H1 (cell line): Measurements from ENCODE around the gene ADAMTS4. TPM values are rescaled to one million over a fixed set of nuclear protein-coding genes. Genes with fewer than 3 reads are reported as not detected.

Source experiments
- CTCF ChIA-PET: fragments of 300-600 bp; sonication (Branson Sonifier 250); formaldehyde crosslinking; loops from one replicate; lab custom pipeline; 2021; ENCODE audit not compliant: partially characterized antibody; lab: Charles Lee
- POLR2A ChIA-PET: fragments of 300-600 bp; sonication (Branson Sonifier 250); formaldehyde crosslinking; loops from one replicate; lab custom pipeline; 2021; ENCODE audit warnings: inconsistent platforms; ENCODE audit not compliant: partially characterized antibody; lab: Charles Lee
- DNase-seq, 2 experiments: peaks; one replicate each; pipeline versions ENCODE4 v3.0.0 to v3.0.0-alpha.2; 2010 to 2022; ENCODE audit warnings: low spot score in 2 of 2, low read depth in 1 of 2, mixed read lengths in 1 of 2
- FAIRE-seq: peaks from 2 replicates; lab custom pipeline; 2011; peaks lifted over from hg19 to GRCh38; lab: Jason Lieb, UNC
- H2AFZ ChIP-seq: 2 replicates; pipeline ENCODE4 v1.8.1; 2012; ENCODE audit warnings: low read length, inconsistent platforms
- H2AK5ac ChIP-seq: 2 replicates; pipeline ENCODE4 v1.6.1; 2013; ENCODE audit warnings: low read depth, low read length
- H2BK120ac ChIP-seq: replicated peaks from 2 replicates; pipeline ENCODE3; 2013; ENCODE audit warnings: low read depth, low read length, inconsistent platforms
- H2BK12ac ChIP-seq: 2 replicates; pipeline ENCODE4 v1.6.1; 2013; ENCODE audit warnings: low read depth, low read length
- H2BK15ac ChIP-seq: 2 replicates; pipeline ENCODE4 v1.6.1; 2013; ENCODE audit warnings: low read length
- H2BK20ac ChIP-seq: 2 replicates; pipeline ENCODE4 v1.6.1; 2013; ENCODE audit warnings: low read length
- H2BK5ac ChIP-seq: 2 replicates; pipeline ENCODE4 v1.6.1; 2013; ENCODE audit warnings: low read depth, low read length
- H3K14ac ChIP-seq: 2 replicates; pipeline ENCODE4 v1.6.1; 2013; ENCODE audit warnings: inconsistent platforms; ENCODE audit not compliant: insufficient read length
- H3K18ac ChIP-seq: 2 replicates; pipeline ENCODE4 v1.6.1; 2013; ENCODE audit warnings: low read length; ENCODE audit errors: extremely low read depth
- H3K23ac ChIP-seq: 2 replicates; pipeline ENCODE4 v1.6.1; 2013; ENCODE audit warnings: inconsistent platforms; ENCODE audit not compliant: insufficient read length
- H3K23me2 ChIP-seq: 2 replicates; pipeline ENCODE4 v1.6.1; 2013; ENCODE audit warnings: low read depth, low read length
- H3K27ac ChIP-seq: 2 replicates; pipeline ENCODE4 v1.6.1; 2011; ENCODE audit warnings: low read depth, low read length, inconsistent platforms
- H3K27me3 ChIP-seq, 4 experiments: replicated peaks in 1 of 4; 1 replicate in 1 of 4; 2 replicates in 3 of 4; pipeline versions ENCODE4 v1.6.1 to v1.8.1; 2011 to 2013; ENCODE audit warnings: low read length in 3 of 4, mild to moderate bottlenecking in 3 of 4, inconsistent platforms in 2 of 4, mixed read lengths in 2 of 4, moderate library complexity in 1 of 4; ENCODE audit not compliant: control insufficient read depth in 3 of 4, insufficient read depth in 3 of 4; ENCODE audit errors: extremely low read depth in 1 of 4
- H3K36me3 ChIP-seq, 4 experiments: 2 replicates each; pipeline versions ENCODE4 v1.6.1 to v1.8.1; 2011 to 2013; ENCODE audit warnings: mild to moderate bottlenecking in 4 of 4, low read length in 3 of 4, moderate library complexity in 2 of 4, control low read depth in 1 of 4, inconsistent platforms in 1 of 4; ENCODE audit not compliant: insufficient read depth in 4 of 4, control insufficient read depth in 2 of 4
- H3K4ac ChIP-seq: replicated peaks from 2 replicates; pipeline ENCODE3; 2013; ENCODE audit warnings: low read length, low read depth, mixed read lengths, inconsistent platforms; ENCODE audit not compliant: insufficient read length
- H3K4me1 ChIP-seq, 4 experiments: replicated peaks in 1 of 4; 1 replicate in 1 of 4; 2 replicates in 3 of 4; pipeline versions ENCODE4 v1.6.1 to v1.8.1; 2011 to 2013; ENCODE audit warnings: low read length in 3 of 4, inconsistent platforms in 2 of 4, mixed read lengths in 1 of 4; ENCODE audit not compliant: insufficient read depth in 4 of 4, control insufficient read depth in 3 of 4
- H3K4me2 ChIP-seq, 2 experiments: 2 replicates each; pipeline versions ENCODE4 v1.6.1 to v1.8.1; 2011 to 2013; ENCODE audit warnings: low read depth in 2 of 2, low read length in 2 of 2, control low read depth in 1 of 2, inconsistent platforms in 1 of 2, mild to moderate bottlenecking in 1 of 2; ENCODE audit not compliant: insufficient read depth in 1 of 2
- H3K4me3 ChIP-seq, 4 experiments: fragments of 200-600, 300-600 bp in 1 of 4; sonication (generic), shearing (Covaris generic), sonication (Bioruptor Twin) in 1 of 4; 2 replicates each; pipeline versions ENCODE4 v1.5.1 to v1.8.1; 2011 to 2016; ENCODE audit warnings: low read length in 4 of 4, low read depth in 3 of 4, control low read depth in 2 of 4, inconsistent platforms in 2 of 4, mild to moderate bottlenecking in 2 of 4, mixed read lengths in 1 of 4, moderate library complexity in 1 of 4; ENCODE audit not compliant: insufficient read depth in 2 of 4; ENCODE audit errors: extremely low read depth in 1 of 4
- H3K56ac ChIP-seq: replicated peaks from 2 replicates; pipeline ENCODE3; 2013; ENCODE audit warnings: low read depth, mild to moderate bottlenecking, mixed read lengths, low read length, inconsistent platforms; ENCODE audit not compliant: insufficient read length
- H3K79me1 ChIP-seq: 2 replicates; pipeline ENCODE4 v1.6.1; 2013; ENCODE audit warnings: low read depth, low read length, control low read depth
- H3K79me2 ChIP-seq, 2 experiments: 2 replicates each; pipeline versions ENCODE4 v1.6.1 to v1.8.1; 2012 to 2013; ENCODE audit warnings: low read length in 2 of 2, mild to moderate bottlenecking in 2 of 2, inconsistent platforms in 1 of 2; ENCODE audit not compliant: insufficient read depth in 2 of 2, control insufficient read depth in 1 of 2
- H3K9ac ChIP-seq, 4 experiments: replicated peaks in 1 of 4; 1 replicate in 1 of 4; 2 replicates in 3 of 4; pipeline versions ENCODE4 v1.6.1 to v1.8.1; 2011 to 2013; ENCODE audit warnings: low read depth in 3 of 4, low read length in 3 of 4, control low read depth in 2 of 4, mild to moderate bottlenecking in 2 of 4, moderate library complexity in 2 of 4, inconsistent platforms in 1 of 4; ENCODE audit errors: extremely low read depth in 1 of 4
- H3K9me3 ChIP-seq, 2 experiments: 2 replicates each; pipeline versions ENCODE4 v1.6.1 to v1.8.1; 2012 to 2013; ENCODE audit warnings: mild to moderate bottlenecking in 2 of 2, moderate library complexity in 2 of 2, control low read depth in 1 of 2, inconsistent platforms in 1 of 2, low read depth in 1 of 2, low read length in 1 of 2, mixed read lengths in 1 of 2; ENCODE audit not compliant: insufficient read depth in 2 of 2
- H4K20me1 ChIP-seq, 2 experiments: replicated peaks in 1 of 2; 2 replicates each; pipeline versions ENCODE3 to v1.8.1; 2011 to 2013; ENCODE audit warnings: inconsistent platforms in 2 of 2, low read length in 2 of 2, mild to moderate bottlenecking in 1 of 2; ENCODE audit not compliant: insufficient read depth in 2 of 2, control insufficient read depth in 1 of 2
- H4K5ac ChIP-seq: 2 replicates; pipeline ENCODE4 v1.6.1; 2013; ENCODE audit warnings: low read length, low read depth, mixed read lengths, inconsistent platforms; ENCODE audit not compliant: insufficient read length
- H4K8ac ChIP-seq: 2 replicates; pipeline ENCODE4 v1.8.0; 2013; ENCODE audit warnings: mild to moderate bottlenecking, moderate library complexity, low read length, inconsistent platforms; ENCODE audit not compliant: insufficient read depth; ENCODE audit errors: extremely low read depth
- H4K91ac ChIP-seq: replicated peaks from 2 replicates; pipeline ENCODE3; 2013; ENCODE audit warnings: low read length, mixed read lengths, inconsistent platforms; ENCODE audit not compliant: insufficient read length
- ASH2L ChIP-seq: fragments of 200-600, 300-600 bp; sonication (generic); IDR thresholded peaks from one replicate; pipeline ENCODE4 v1.7.1; 2017; ENCODE audit warnings: low read length
- EP300 ChIP-seq, 2 experiments: IDR thresholded peaks; 1 replicate in 1 of 2; 2 replicates in 1 of 2; pipeline ENCODE4 v1.6.1; 2011 to 2012; ENCODE audit warnings: low read depth in 2 of 2, low read length in 2 of 2, mild to moderate bottlenecking in 2 of 2, borderline replicate concordance in 1 of 2, inconsistent platforms in 1 of 2, moderate library complexity in 1 of 2
- HDAC2 ChIP-seq, 2 experiments: fragments of 300-600 bp in 1 of 2; sonication (generic) in 1 of 2; IDR thresholded peaks; 2 replicates each; pipeline ENCODE4 v1.6.1; 2011 to 2012; ENCODE audit warnings: low read depth in 2 of 2, low read length in 2 of 2, mild to moderate bottlenecking in 2 of 2, moderate library complexity in 2 of 2, borderline replicate concordance in 1 of 2, inconsistent platforms in 1 of 2
- HDAC6 ChIP-seq: IDR thresholded peaks from one replicate; pipeline ENCODE4 v1.7.1; 2012; ENCODE audit warnings: low read depth, mild to moderate bottlenecking, inconsistent platforms, low read length, moderate library complexity
- JUND ChIP-seq: IDR thresholded peaks from 2 replicates; pipeline ENCODE4 v1.6.1; 2011; ENCODE audit warnings: mild to moderate bottlenecking, improper control_type of control experiment, low read length
- POLR2A ChIP-seq, 2 experiments: IDR thresholded peaks; 1 replicate in 1 of 2; 2 replicates in 1 of 2; pipeline ENCODE4 v1.6.1; 2011; ENCODE audit warnings: low read depth in 2 of 2, low read length in 2 of 2, mild to moderate bottlenecking in 2 of 2; ENCODE audit errors: control extremely low read depth in 1 of 2
- SIN3A ChIP-seq, 2 experiments: IDR thresholded peaks in 1 of 2; conservative IDR thresholded peaks in 1 of 2; 2 replicates each; pipeline ENCODE4 v1.6.1; 2011 to 2012; ENCODE audit warnings: low read length in 2 of 2, improper control_type of control experiment in 1 of 2, low read depth in 1 of 2, mild to moderate bottlenecking in 1 of 2
- SP2 ChIP-seq: IDR thresholded peaks from 2 replicates; pipeline ENCODE4 v1.6.1; 2012; ENCODE audit warnings: mild to moderate bottlenecking, low read length, inconsistent platforms
- TAF1 ChIP-seq: IDR thresholded peaks from 2 replicates; pipeline ENCODE4 v1.6.1; 2011; ENCODE audit warnings: mild to moderate bottlenecking, low read depth, low read length
- TCF12 ChIP-seq: IDR thresholded peaks from 2 replicates; pipeline ENCODE4 v1.6.1; 2011; ENCODE audit warnings: low read depth, mild to moderate bottlenecking, low read length
- TEAD4 ChIP-seq: IDR thresholded peaks from 2 replicates; pipeline ENCODE4 v1.6.1; 2012; ENCODE audit warnings: low read depth, low read length, inconsistent platforms, mixed read lengths
- WGBS, 2 experiments: shearing (Covaris generic) in 1 of 2; methylation state at CpG; one replicate each; pipeline versions ENCODE4 v1.1.6 to v1.1.7; 2013 to 2015; ENCODE audit warnings: low lambda C conversion rate in 2 of 2, mixed read lengths in 2 of 2, inconsistent platforms in 1 of 2, low coverage in 1 of 2, missing lambda C conversion rate in 1 of 2; ENCODE audit not compliant: insufficient replicate concordance in 2 of 2, insufficient coverage in 1 of 2, insufficient read length in 1 of 2; ENCODE audit errors: extremely low coverage in 1 of 2, missing lambda C conversion rate in 1 of 2; 5-methylcytosine and 5-hydroxymethylcytosine counted together
- polyA plus RNA-seq, 7 experiments: library from polyadenylated mRNA; depleted of rRNA in 3 of 7; stranded (reverse) in 5 of 7; unstranded in 2 of 7; fragments of >200 nt in 5 of 7; fragments of 200-250 nt in 2 of 7; gene quantifications; 1 replicate in 5 of 7; 2 replicates in 1 of 7; 4 replicates in 1 of 7; pipeline versions ENCODE4 v1.2.1 to v1.2.3, GENCODE V29; 2011 to 2013; ENCODE audit warnings: missing spikeins in 2 of 7, mixed read lengths in 2 of 7
- total RNA-seq: library from RNA; stranded (reverse); fragmentation: NEBNext Ultra II Directional; extraction: Animal tissue kit (Norgen Biotek cat#: 25700); gene quantifications from 2 replicates; pipeline ENCODE4 v1.2.1, GENCODE V29; 2021
- TF ChIP-seq, protein P1 (sequence below): IDR thresholded peaks from 2 replicates; pipeline ENCODE4 v1.6.1; 2011; ENCODE audit warnings: low read length, improper control_type of control experiment

ADAMTS4 gene
- total and polyA plus RNA-seq, 2 of the 8 experiments (the other 6 are each of a cell fraction or from before 2014, with no cell fraction given) = 4.6 to 7.2 TPM

DNA sequence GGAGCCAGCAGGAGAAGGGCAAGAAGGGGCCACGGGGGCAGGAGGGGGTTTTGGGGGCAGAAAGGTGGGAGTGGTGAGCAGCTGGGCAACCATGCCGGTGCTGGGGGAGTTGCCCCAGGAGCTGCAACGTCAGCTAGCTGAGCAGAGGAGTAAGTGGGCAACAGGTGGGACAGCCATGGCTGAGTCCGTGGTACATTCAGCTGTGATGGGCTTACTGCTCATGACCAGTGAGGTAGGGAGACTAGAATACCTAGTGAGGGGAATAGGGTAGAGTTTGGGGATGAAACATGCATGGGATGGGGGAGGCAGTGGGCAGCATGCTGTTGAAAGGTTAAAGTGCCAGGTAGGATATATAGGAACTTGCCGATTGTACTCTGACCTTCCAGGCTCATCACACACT lies 37.2 kb downstream of the ADAMTS4 start:
- H4K91ac ChIP-seq = no peak overlapping the region
- no peak overlapping the region for H3K4ac ChIP-seq
- H3K23me2 ChIP-seq = peaks cover 14% of the 10 kb centered on the region
- no peak overlapping the region for H2AK5ac ChIP-seq
- no peaks in the 10 kb centered on the region; the same call in 1 of the 2 replicates for H3K79me1 ChIP-seq
- no peak overlapping the region for H3K4me3 ChIP-seq
- no peaks in the 10 kb centered on the region; a peak in 1 of 4 replicates for H3K79me2 ChIP-seq
- no peak overlapping the region for H3K9ac ChIP-seq
- no peak overlapping the region for H2BK15ac ChIP-seq
- CTCF ChIA-PET = interaction anchor here (0.7 to 5.2 kb wide), 6 partner anchors 7 to 151 kb away, joined by 3 to 32 read pairs (median 3); partner anchors contain the start of gene UFC1
- FAIRE-seq (no peak), DNase-seq (no peak)
- H3K56ac ChIP-seq = no peak overlapping the region
- H3K27ac ChIP-seq = no peak overlapping the region
- H2BK12ac ChIP-seq = no peak overlapping the region
- H4K8ac ChIP-seq = no peak overlapping the region
- H2BK120ac ChIP-seq = no peak overlapping the region
- no peak overlapping the region for H2BK20ac ChIP-seq
- no peak overlapping the region for H3K18ac ChIP-seq
- no peak overlapping the region for H4K5ac ChIP-seq
- no peak overlapping the region for H3K23ac ChIP-seq
- no peak overlapping the region for H2BK5ac ChIP-seq
- POLR2A ChIA-PET = interaction anchor here (1.7 to 2.2 kb wide), 2 partner anchors 8 to 29 kb away, joined by 4 to 8 read pairs; partner anchors contain the start of genes DEDD and UFC1
- no peaks in the 10 kb centered on the region for H3K9me3 ChIP-seq
- H2AFZ ChIP-seq = no peak overlapping the region
- 97% methylated on average over 3 of the region's 5 CpGs; no CpG with 5 or more reads in 1 of the 2 experiments for WGBS, 2 experiments
- H3K4me2 ChIP-seq = no peak overlapping the region
- H3K27me3 ChIP-seq = no peaks in the 10 kb centered on the region
- H3K4me1 ChIP-seq = peaks cover 0 to 20% (median 8%) of the 10 kb centered on the region in 4 experiments; a peak in 5 of 7 replicates
- no peak overlapping the region for H3K14ac ChIP-seq
- H3K36me3 ChIP-seq = peaks cover 2 to 12% (median 7%) of the 10 kb centered on the region in 4 experiments; a peak in 5 of 8 replicates
- TF ChIP-seq HDAC6 (no peak), EP300 (IDR thresholded peaks at IDR 0.05; ENCODE audit: borderline replicate concordance in 1 of 2, low read depth in 2 of 2, low read length in 2 of 2) (no peak), SIN3A (conservative IDR thresholded peaks at IDR 0.05 in 1 of 2, IDR thresholded peaks at IDR 0.05 in 1 of 2; ENCODE audit: low read depth in 1 of 2, low read length in 2 of 2) (no peak), ASH2L (no peak), POLR2A (IDR thresholded peaks at IDR 0.05; ENCODE audit: control extremely low read depth in 1 of 2, low read depth in 2 of 2, low read length in 2 of 2) (no peak), TCF12 (no peak), HDAC2 (IDR thresholded peaks at IDR 0.05; ENCODE audit: borderline replicate concordance in 1 of 2, low read depth in 2 of 2, low read length in 2 of 2) (no peak), TAF1 (no peak), SP2 (no peak), TEAD4 (no peak), JUND (no peak)
- TF ChIP-seq, protein P1, sequence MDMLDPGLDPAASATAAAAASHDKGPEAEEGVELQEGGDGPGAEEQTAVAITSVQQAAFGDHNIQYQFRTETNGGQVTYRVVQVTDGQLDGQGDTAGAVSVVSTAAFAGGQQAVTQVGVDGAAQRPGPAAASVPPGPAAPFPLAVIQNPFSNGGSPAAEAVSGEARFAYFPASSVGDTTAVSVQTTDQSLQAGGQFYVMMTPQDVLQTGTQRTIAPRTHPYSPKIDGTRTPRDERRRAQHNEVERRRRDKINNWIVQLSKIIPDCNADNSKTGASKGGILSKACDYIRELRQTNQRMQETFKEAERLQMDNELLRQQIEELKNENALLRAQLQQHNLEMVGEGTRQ = no peak
- no peaks in the 10 kb centered on the region for H4K20me1 ChIP-seq
